ENCODE results near the gene ZDHHC19.

DNA sequence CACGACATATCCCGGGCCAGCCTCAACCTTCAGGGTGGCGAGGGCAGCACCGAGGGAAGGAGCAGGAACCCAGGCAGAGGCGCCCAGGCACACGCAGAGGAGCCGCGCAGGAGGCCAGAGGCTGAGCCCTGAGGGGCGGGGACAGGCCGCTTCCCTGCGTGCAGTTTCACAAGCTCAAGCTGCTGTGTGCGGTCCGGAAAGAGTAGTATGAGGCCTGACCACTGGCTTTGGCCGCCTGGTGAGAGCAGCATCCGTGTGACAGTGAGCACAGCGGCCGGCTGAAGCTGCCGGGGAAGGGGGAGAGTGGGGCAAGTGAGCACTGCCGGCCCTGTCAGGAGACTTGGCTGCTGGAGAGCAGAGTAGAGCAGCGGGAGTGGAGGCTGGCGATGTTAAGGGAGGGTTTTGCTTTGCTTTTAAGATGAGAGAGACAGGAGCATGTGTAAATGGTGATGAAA lies 8.7 kb downstream of the ZDHHC19 start:
- TF ChIP-seq CTCF (IDR thresholded peaks at IDR 0.05) (no peak), POLR2A (IDR thresholded peaks at IDR 0.05) (no peak)

Data from thyroid gland (tissue), 4 donors.